HepG2 (cell line): ENCODE data around the gene PRXL2B. TPM values are rescaled to one million over a fixed set of nuclear protein-coding genes. Genes with fewer than 3 reads are reported as not detected.
A peak's percentile ranks its signal among the peaks of the same experiment; 100 is the strongest.

Experiments used
- ATAC-seq: fragments of 200-7000 bp; cut with Tn5 transposase; 3 replicates; pipeline ENCODE4 v1.9.1; 2020; ENCODE audit warnings: mild to moderate bottlenecking, moderate library complexity
- BruUV-seq: library from RNA; stranded (reverse); fragments of 400-500 nt; replicated peaks from 2 replicates; lab custom pipeline; 2021; lab: Mats Ljungman, UMichigan
- CTCF ChIA-PET: fragments of 300-600 bp; formaldehyde crosslinking; extraction: SDS; loops from one replicate; lab custom pipeline; 2021; ENCODE audit warnings: low total read pairs, inconsistent platforms, low intra/inter-chr PET ratio; lab: Yijun Ruan, JAX
- POLR2A ChIA-PET: fragments of 350-600 bp; sonication (Branson Sonifier 250); formaldehyde crosslinking; loops from one replicate; lab custom pipeline; 2020; ENCODE audit warnings: antibody characterized with exemption, inconsistent platforms; lab: Yijun Ruan, JAX
- DNase-seq: peaks from one replicate; pipeline ENCODE4 v3.0.0-alpha.2; 2015; ENCODE audit warnings: low spot score
- FAIRE-seq: peaks from 3 replicates; lab custom pipeline; 2011; peaks lifted over from hg19 to GRCh38; lab: Jason Lieb, UNC
- H2AFZ ChIP-seq: one replicate; pipeline ENCODE4 v1.6.1; 2011; ENCODE audit warnings: low read length, inconsistent platforms
- H3K27ac ChIP-seq: fragments of 300-600 bp; 3 replicates; pipeline ENCODE4 v1.8.0; 2011; ENCODE audit warnings: mixed run types, mild to moderate bottlenecking, mixed read lengths, low read length, inconsistent platforms; ENCODE audit not compliant: insufficient read depth; ENCODE audit errors: extremely low read length
- H3K27me3 ChIP-seq, 2 experiments: fragments of 200-600 bp in 1 of 2; 2 replicates in 1 of 2; 3 replicates in 1 of 2; pipeline versions ENCODE4 v1.6.0 to v1.8.0; 2011; ENCODE audit warnings: low read length in 2 of 2, mild to moderate bottlenecking in 2 of 2, moderate library complexity in 2 of 2, inconsistent platforms in 1 of 2; ENCODE audit not compliant: insufficient read depth in 2 of 2, control insufficient read depth in 1 of 2
- H3K36me3 ChIP-seq, 2 experiments: fragments of 200-600 bp in 1 of 2; replicated peaks in 1 of 2; 2 replicates in 1 of 2; 3 replicates in 1 of 2; pipeline versions ENCODE4 v1.5.1 to v1.8.0; 2011; ENCODE audit warnings: low read length in 2 of 2, inconsistent platforms in 1 of 2; ENCODE audit not compliant: insufficient read depth in 2 of 2, control insufficient read depth in 1 of 2
- H3K4me1 ChIP-seq: 2 replicates; pipeline ENCODE4 v1.5.1; 2012; ENCODE audit warnings: low read length, inconsistent platforms; ENCODE audit not compliant: insufficient read depth
- H3K4me2 ChIP-seq: 2 replicates; pipeline ENCODE4 v1.6.0; 2011; ENCODE audit warnings: low read depth, low read length, inconsistent platforms
- H3K4me3 ChIP-seq, 3 experiments: fragments of 200-600 bp in 1 of 3; sonication (generic), shearing (Covaris generic) in 1 of 3; replicated peaks in 1 of 3; 2 replicates each; pipeline ENCODE4 v1.5.1; 2011 to 2016; ENCODE audit warnings: low read length in 3 of 3, inconsistent platforms in 2 of 3, low read depth in 2 of 3, mild to moderate bottlenecking in 2 of 3, control low read depth in 1 of 3, mixed read lengths in 1 of 3; ENCODE audit not compliant: insufficient read depth in 1 of 3
- H3K79me2 ChIP-seq: one replicate; pipeline ENCODE4 v1.6.1; 2011; ENCODE audit warnings: low read length, inconsistent platforms; ENCODE audit not compliant: insufficient read depth
- H3K9ac ChIP-seq: 2 replicates; pipeline ENCODE4 v1.6.0; 2011; ENCODE audit warnings: mild to moderate bottlenecking, low read depth, low read length, inconsistent platforms; ENCODE audit not compliant: insufficient read depth
- H3K9me3 ChIP-seq: 2 replicates; pipeline ENCODE4 v1.5.1; 2012; ENCODE audit warnings: mild to moderate bottlenecking, low read length
- H4K20me1 ChIP-seq: 2 replicates; pipeline ENCODE4 v1.6.0; 2011; ENCODE audit warnings: inconsistent platforms, mild to moderate bottlenecking, low read length, moderate library complexity; ENCODE audit not compliant: insufficient read depth
- HDAC2 ChIP-seq: sonication (generic); formaldehyde crosslinking; IDR thresholded peaks from 2 replicates; pipeline ENCODE4 v1.4.0; 2020; ENCODE audit warnings: missing genetic modification reagents
- NFKBIZ ChIP-seq: IDR thresholded peaks from 2 replicates; pipeline ENCODE4 v1.6.1; 2018; ENCODE audit warnings: missing genetic modification reagents, missing compliant biosample characterization
- PHF21A ChIP-seq: sonication (generic); formaldehyde crosslinking; IDR thresholded peaks from 2 replicates; pipeline ENCODE4 v1.5.0; 2020; ENCODE audit warnings: mild to moderate bottlenecking, missing genetic modification reagents
- PRDM4 ChIP-seq: sonication (generic); formaldehyde crosslinking; IDR thresholded peaks from 2 replicates; pipeline ENCODE4 v1.9.0; 2021; ENCODE audit warnings: missing genetic modification reagents, borderline replicate concordance
- SMC3 ChIP-seq: IDR thresholded peaks from 2 replicates; pipeline ENCODE4 v1.6.1; 2011; ENCODE audit warnings: low read length, improper control_type of control experiment
- THAP9 ChIP-seq: sonication (generic); formaldehyde crosslinking; IDR thresholded peaks from 2 replicates; pipeline ENCODE4; 2020; ENCODE audit warnings: missing genetic modification reagents, mild to moderate bottlenecking, borderline replicate concordance
- ZBTB7A ChIP-seq: sonication (generic); formaldehyde crosslinking; IDR thresholded peaks from 2 replicates; pipeline ENCODE4 v1.8.0; 2022; ENCODE audit warnings: mild to moderate bottlenecking, missing genetic modification reagents
- ZFP37 ChIP-seq: sonication (generic); formaldehyde crosslinking; IDR thresholded peaks from 2 replicates; pipeline ENCODE4 v1.4.0; 2020; ENCODE audit warnings: missing genetic modification reagents, borderline replicate concordance
- ZNF235 ChIP-seq: sonication (generic); formaldehyde crosslinking; IDR thresholded peaks from 2 replicates; pipeline ENCODE4 v1.8.1; 2023; ENCODE audit warnings: mild to moderate bottlenecking, missing genetic modification reagents, borderline replicate concordance
- ZNF274 ChIP-seq: sonication (generic); formaldehyde crosslinking; IDR thresholded peaks from 2 replicates; pipeline ENCODE4 v1.5.1; 2020; ENCODE audit warnings: mild to moderate bottlenecking, missing genetic modification reagents
- ZNF333 ChIP-seq: sonication (generic); formaldehyde crosslinking; IDR thresholded peaks from 2 replicates; pipeline ENCODE4 v1.4.0; 2020; ENCODE audit warnings: mild to moderate bottlenecking, missing genetic modification reagents, borderline replicate concordance
- ZNF430 ChIP-seq: sonication (generic); formaldehyde crosslinking; IDR thresholded peaks from 2 replicates; pipeline ENCODE4 v1.9.0; 2021; ENCODE audit warnings: mild to moderate bottlenecking, missing genetic modification reagents
- ZNF574 ChIP-seq: sonication (generic); formaldehyde crosslinking; IDR thresholded peaks from 2 replicates; pipeline ENCODE4 v1.4.0; 2020; ENCODE audit warnings: missing genetic modification reagents
- ZNF883 ChIP-seq: sonication (generic); formaldehyde crosslinking; IDR thresholded peaks from 2 replicates; pipeline ENCODE4 v1.5.1; 2020; ENCODE audit warnings: mild to moderate bottlenecking, missing genetic modification reagents; ENCODE audit errors: not compliant biosample characterization
- WGBS: methylation state at CpG from one replicate; pipeline ENCODE4 v1.1.6; 2017; ENCODE audit warnings: low lambda C conversion rate; 5-methylcytosine and 5-hydroxymethylcytosine counted together
- in situ Hi-C: cut with HindIII; loops from 2 replicates; pipeline ENCODE4 v1.10.0; 2017; ENCODE audit warnings: low pct_unique_long_range_greater_than_20kb; ENCODE audit not compliant: extremely low pct_ligation_motif_present
- intact Hi-C: fragments of 100-400 bp; cut with micrococcal nuclease; formaldehyde crosslinking; loops from one replicate; pipeline ENCODE4 v1.10.0; 2022; ENCODE audit not compliant: unreplicated experiment
- polyA plus RNA-seq, 8 experiments: library from polyadenylated mRNA; depleted of rRNA in 3 of 8; stranded (reverse) in 7 of 8; unstranded in 1 of 8; fragments of >200 nt; fragmentation: Illumina TruSeq in 4 of 8; extraction: Trizol in 4 of 8; gene quantifications; 2 replicates each; pipeline versions ENCODE4 v1.2.1 to v1.2.3, GENCODE V29; 2011 to 2016; ENCODE audit warnings: low read depth in 4 of 8, missing spikeins in 1 of 8, mixed read lengths in 1 of 8; ENCODE audit not compliant: insufficient read depth in 1 of 8
- total RNA-seq, 5 experiments: library from RNA; depleted of rRNA; stranded (reverse); fragments of >200 nt; fragmentation: Illumina TruSeq; extraction: Trizol; gene quantifications; 2 replicates each; pipeline ENCODE4 v1.2.3, GENCODE V29; 2016; ENCODE audit warnings: low read depth in 1 of 5

Gene PRXL2B
- total and polyA plus RNA-seq, 2 of the 13 experiments (the other 11 are each of a cell fraction or from before 2014, with no cell fraction given) = 16.8 to 22.1 TPM

GRCh38 chr1:2545754-2546514 is 40.6 kb upstream of the PRXL2B start:
- H3K4me2 ChIP-seq = peak overlapping the region; percentile 85
- no peaks in the 10 kb centered on the region for H3K36me3 ChIP-seq
- no peaks in the 10 kb centered on the region for H3K9me3 ChIP-seq
- WGBS = 7% methylated on average over 3 of the region's 43 CpGs
- H4K20me1 ChIP-seq = no peaks in the 10 kb centered on the region
- in situ Hi-C loops = loop anchor here (5.0 kb wide), 1 partner anchor 134 kb away; the partner anchor contains the start of gene PEX10
- H3K79me2 ChIP-seq = no peaks in the 10 kb centered on the region
- H3K27ac ChIP-seq = peak overlapping the region; percentile 51
- BruUV-seq = no TSS peak
- ChIA-PET CTCF (no interaction called here), POLR2A (interaction anchor here (0.6 to 3.4 kb wide), 17 partner anchors 10 to 339 kb away, joined by 3 to 38 read pairs (median 5); partner anchors contain the start of genes MORN1, PANK4, PEX10 and PRXL2B)
- FAIRE-seq (peak; percentile 28), DNase-seq (peak; percentile 87), ATAC-seq (peak; percentile 62)
- peaks cover 4 to 6% of the 10 kb centered on the region in 2 experiments; a peak in 2 of 5 replicates for H3K27me3 ChIP-seq
- peak overlapping the region; percentile 76 for H3K9ac ChIP-seq
- peak overlapping the region; percentile 61 to 80 (median 64) for H3K4me3 ChIP-seq
- intact Hi-C loops = loop anchor here (2.0 kb wide), 1 partner anchor 19 kb away; the partner anchor contains the start of gene PANK4
- no peak overlapping the region for H2AFZ ChIP-seq
- H3K4me1 ChIP-seq = peaks cover 77% of the 10 kb centered on the region
- TF ChIP-seq PRDM4 (CRISPR knock-in tag) = no peak
- TF ChIP-seq ZBTB7A (CRISPR knock-in tag) = no peak
- TF ChIP-seq ZNF333 (CRISPR knock-in tag) = no peak
- no peak for TF ChIP-seq ZFP37
- no peak for TF ChIP-seq NFKBIZ (CRISPR knock-in tag)
- TF ChIP-seq ZNF235 (CRISPR knock-in tag) = no peak
- TF ChIP-seq THAP9 (CRISPR knock-in tag) = no peak
- TF ChIP-seq ZNF430 (CRISPR knock-in tag) = no peak
- peak; percentile 15 for TF ChIP-seq ZNF883 (CRISPR knock-in tag)
- TF ChIP-seq SMC3 = no peak
- no peak for TF ChIP-seq ZNF274 (CRISPR knock-in tag)
- TF ChIP-seq ZNF574 = peak; percentile 48
- TF ChIP-seq HDAC2 (CRISPR knock-in tag) = no peak
- no peak for TF ChIP-seq PHF21A
